Neural cell (in vitro differentiated cells): Measurements from ENCODE around the gene LTBP1. TPM values are rescaled to one million over a fixed set of nuclear protein-coding genes. Genes with fewer than 3 reads are reported as not detected.

Experiments used
- H2AFZ ChIP-seq: fragments of 200-600, 300-800 bp; sonication (generic), shearing (Covaris generic); 2 replicates; pipeline ENCODE4 v1.6.0; 2014; ENCODE audit warnings: low read depth, mild to moderate bottlenecking, antibody characterized with exemption, low read length, moderate library complexity
- H3F3A ChIP-seq: fragments of 200-600 bp; shearing (Covaris generic); 2 replicates; pipeline ENCODE4 v1.6.1; 2016; ENCODE audit warnings: mild to moderate bottlenecking, moderate library complexity, mixed read lengths, antibody characterized with exemption, low read length; ENCODE audit not compliant: insufficient read depth, poor library complexity, severe bottlenecking
- H3K27ac ChIP-seq: fragments of 200-600, 300-800 bp; sonication (generic), shearing (Covaris generic); 2 replicates; pipeline ENCODE4 v1.5.1; 2014; ENCODE audit warnings: mild to moderate bottlenecking, low read length, moderate library complexity
- H3K27me3 ChIP-seq: fragments of 300-800, 200-600 bp; sonication (generic), shearing (Covaris generic); 2 replicates; pipeline ENCODE4 v1.6.0; 2014; ENCODE audit warnings: mild to moderate bottlenecking, low read depth, low read length, moderate library complexity; ENCODE audit not compliant: insufficient read depth
- H3K36me3 ChIP-seq: fragments of 300-800, 200-600 bp; sonication (generic), shearing (Covaris generic); 2 replicates; pipeline ENCODE4 v1.5.1; 2014; ENCODE audit warnings: mild to moderate bottlenecking, antibody characterized with exemption, low read length, moderate library complexity; ENCODE audit not compliant: insufficient read depth
- H3K4me2 ChIP-seq: fragments of 300-800, 200-600 bp; sonication (generic), shearing (Covaris generic); 2 replicates; pipeline ENCODE4 v1.6.0; 2014; ENCODE audit warnings: mild to moderate bottlenecking, low read length
- H3K4me3 ChIP-seq: fragments of 300-800, 200-600 bp; sonication (generic), shearing (Covaris generic); 2 replicates; pipeline ENCODE4 v1.5.1; 2014; ENCODE audit warnings: mild to moderate bottlenecking, low read length, moderate library complexity
- H3K79me2 ChIP-seq: fragments of 200-600 bp; shearing (Covaris generic); replicated peaks from 2 replicates; pipeline ENCODE4 v1.6.0; 2014; ENCODE audit warnings: mild to moderate bottlenecking, low read length, moderate library complexity; ENCODE audit not compliant: insufficient read depth
- H3K9ac ChIP-seq: fragments of 300-800, 200-600 bp; sonication (generic), shearing (Covaris generic); 2 replicates; pipeline ENCODE4 v1.6.1; 2016; ENCODE audit warnings: mild to moderate bottlenecking, low read length, mixed read lengths
- H3K9me2 ChIP-seq: fragments of 200-600 bp; shearing (Covaris generic); 2 replicates; pipeline ENCODE4 v1.6.1; 2016; ENCODE audit warnings: mild to moderate bottlenecking, low read length, mixed read lengths; ENCODE audit not compliant: insufficient read depth
- H3K9me3 ChIP-seq: fragments of 200-600, 300-800 bp; sonication (generic), shearing (Covaris generic); 2 replicates; pipeline ENCODE4 v1.6.1; 2016; ENCODE audit warnings: mild to moderate bottlenecking, mixed run types, low read length, moderate library complexity, mixed read lengths
- H4K20me1 ChIP-seq: fragments of 200-600 bp; shearing (Covaris generic); 2 replicates; pipeline ENCODE4 v1.6.1; 2016; ENCODE audit warnings: mild to moderate bottlenecking, mixed run types; ENCODE audit not compliant: insufficient read depth
- EP300 ChIP-seq: fragments of 450-650 bp; conservative IDR thresholded peaks from 2 replicates; pipeline ENCODE4 v1.6.1; 2014; ENCODE audit warnings: antibody characterized with exemption, mild to moderate bottlenecking, moderate library complexity; ENCODE audit not compliant: poor library complexity, severe bottlenecking
- EZH2 ChIP-seq: fragments of 200-600, 300-800 bp; shearing (Covaris generic), sonication (generic); IDR thresholded peaks from 2 replicates; pipeline ENCODE4 v1.6.1; 2014; ENCODE audit warnings: antibody characterized with exemption, low read length, borderline replicate concordance, mild to moderate bottlenecking; ENCODE audit not compliant: insufficient read depth, poor library complexity, severe bottlenecking
- MXI1 ChIP-seq: fragments of 450-650 bp; conservative IDR thresholded peaks from 2 replicates; pipeline ENCODE4 v1.6.1; 2014; ENCODE audit warnings: antibody characterized with exemption, mild to moderate bottlenecking; ENCODE audit not compliant: poor library complexity, severe bottlenecking
- POLR2AphosphoS5 ChIP-seq: IDR thresholded peaks from 2 replicates; pipeline ENCODE4 v1.6.1; 2012
- RAD21 ChIP-seq: fragments of 450-650 bp; conservative IDR thresholded peaks from 2 replicates; pipeline ENCODE4 v1.6.1; 2014; ENCODE audit warnings: antibody characterized with exemption, mild to moderate bottlenecking, moderate library complexity
- SMC3 ChIP-seq: fragments of 450-650 bp; conservative IDR thresholded peaks from 2 replicates; pipeline ENCODE4 v1.6.1; 2014; ENCODE audit warnings: antibody characterized with exemption, mild to moderate bottlenecking, moderate library complexity; ENCODE audit not compliant: poor library complexity
- TAF1 ChIP-seq: IDR thresholded peaks from 2 replicates; pipeline ENCODE4 v1.6.1; 2012; ENCODE audit warnings: low read depth
- polyA plus RNA-seq: library from polyadenylated mRNA; depleted of rRNA; stranded (reverse); fragments of >200 nt; gene quantifications from 2 replicates; pipeline ENCODE4 v1.2.3, GENCODE V29; 2014
- TF ChIP-seq, protein P1 (sequence below): fragments of 450-650 bp; IDR thresholded peaks from 2 replicates; pipeline ENCODE4 v1.5.1; 2014; ENCODE audit warnings: antibody characterized with exemption, mild to moderate bottlenecking, moderate library complexity; ENCODE audit not compliant: poor library complexity, severe bottlenecking
- TF ChIP-seq, protein P2 (sequence below): IDR thresholded peaks from 2 replicates; pipeline ENCODE4 v1.6.1; 2012; ENCODE audit warnings: borderline replicate concordance

Gene LTBP1
- polyA plus RNA-seq, 1 donor from 2014 or later = 1.8 TPM

DNA sequence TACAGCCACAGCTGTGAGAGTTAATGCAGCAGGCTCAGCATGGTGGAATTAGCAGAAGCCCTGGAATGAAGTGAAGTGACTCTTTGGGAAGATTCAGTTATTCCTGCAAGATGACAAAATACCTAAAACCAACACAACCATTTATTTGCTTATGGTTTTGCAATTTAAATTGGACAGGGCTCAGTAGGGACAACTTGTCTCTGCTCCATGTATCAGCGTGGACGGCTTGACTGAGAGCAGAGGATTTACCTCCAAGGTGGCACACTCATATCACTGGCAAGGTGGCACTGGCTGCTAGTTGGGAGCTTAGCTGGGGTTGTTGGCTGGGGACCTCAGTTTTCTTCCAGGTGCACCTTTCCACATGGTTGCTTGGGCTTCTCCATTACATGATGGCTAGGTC is 58.3 kb downstream of the LTBP1 start:
- H3K4me3 ChIP-seq = no peak overlapping the region
- H2AFZ ChIP-seq = no peak overlapping the region
- H3K79me2 ChIP-seq = no peaks in the 10 kb centered on the region
- no peak overlapping the region for H3K27ac ChIP-seq
- no peaks in the 10 kb centered on the region for H3F3A ChIP-seq
- no peaks in the 10 kb centered on the region for H4K20me1 ChIP-seq
- no peaks in the 10 kb centered on the region for H3K36me3 ChIP-seq
- TF ChIP-seq RAD21 = no peak
- TF ChIP-seq, protein P1, sequence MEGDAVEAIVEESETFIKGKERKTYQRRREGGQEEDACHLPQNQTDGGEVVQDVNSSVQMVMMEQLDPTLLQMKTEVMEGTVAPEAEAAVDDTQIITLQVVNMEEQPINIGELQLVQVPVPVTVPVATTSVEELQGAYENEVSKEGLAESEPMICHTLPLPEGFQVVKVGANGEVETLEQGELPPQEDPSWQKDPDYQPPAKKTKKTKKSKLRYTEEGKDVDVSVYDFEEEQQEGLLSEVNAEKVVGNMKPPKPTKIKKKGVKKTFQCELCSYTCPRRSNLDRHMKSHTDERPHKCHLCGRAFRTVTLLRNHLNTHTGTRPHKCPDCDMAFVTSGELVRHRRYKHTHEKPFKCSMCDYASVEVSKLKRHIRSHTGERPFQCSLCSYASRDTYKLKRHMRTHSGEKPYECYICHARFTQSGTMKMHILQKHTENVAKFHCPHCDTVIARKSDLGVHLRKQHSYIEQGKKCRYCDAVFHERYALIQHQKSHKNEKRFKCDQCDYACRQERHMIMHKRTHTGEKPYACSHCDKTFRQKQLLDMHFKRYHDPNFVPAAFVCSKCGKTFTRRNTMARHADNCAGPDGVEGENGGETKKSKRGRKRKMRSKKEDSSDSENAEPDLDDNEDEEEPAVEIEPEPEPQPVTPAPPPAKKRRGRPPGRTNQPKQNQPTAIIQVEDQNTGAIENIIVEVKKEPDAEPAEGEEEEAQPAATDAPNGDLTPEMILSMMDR = no peak
- TF ChIP-seq TAF1 = no peak
- TF ChIP-seq POLR2AphosphoS5 = no peak
- TF ChIP-seq EZH2 = no peak
- TF ChIP-seq SMC3 = no peak
- TF ChIP-seq MXI1 = no peak
- TF ChIP-seq EP300 = no peak
- TF ChIP-seq, protein P2, sequence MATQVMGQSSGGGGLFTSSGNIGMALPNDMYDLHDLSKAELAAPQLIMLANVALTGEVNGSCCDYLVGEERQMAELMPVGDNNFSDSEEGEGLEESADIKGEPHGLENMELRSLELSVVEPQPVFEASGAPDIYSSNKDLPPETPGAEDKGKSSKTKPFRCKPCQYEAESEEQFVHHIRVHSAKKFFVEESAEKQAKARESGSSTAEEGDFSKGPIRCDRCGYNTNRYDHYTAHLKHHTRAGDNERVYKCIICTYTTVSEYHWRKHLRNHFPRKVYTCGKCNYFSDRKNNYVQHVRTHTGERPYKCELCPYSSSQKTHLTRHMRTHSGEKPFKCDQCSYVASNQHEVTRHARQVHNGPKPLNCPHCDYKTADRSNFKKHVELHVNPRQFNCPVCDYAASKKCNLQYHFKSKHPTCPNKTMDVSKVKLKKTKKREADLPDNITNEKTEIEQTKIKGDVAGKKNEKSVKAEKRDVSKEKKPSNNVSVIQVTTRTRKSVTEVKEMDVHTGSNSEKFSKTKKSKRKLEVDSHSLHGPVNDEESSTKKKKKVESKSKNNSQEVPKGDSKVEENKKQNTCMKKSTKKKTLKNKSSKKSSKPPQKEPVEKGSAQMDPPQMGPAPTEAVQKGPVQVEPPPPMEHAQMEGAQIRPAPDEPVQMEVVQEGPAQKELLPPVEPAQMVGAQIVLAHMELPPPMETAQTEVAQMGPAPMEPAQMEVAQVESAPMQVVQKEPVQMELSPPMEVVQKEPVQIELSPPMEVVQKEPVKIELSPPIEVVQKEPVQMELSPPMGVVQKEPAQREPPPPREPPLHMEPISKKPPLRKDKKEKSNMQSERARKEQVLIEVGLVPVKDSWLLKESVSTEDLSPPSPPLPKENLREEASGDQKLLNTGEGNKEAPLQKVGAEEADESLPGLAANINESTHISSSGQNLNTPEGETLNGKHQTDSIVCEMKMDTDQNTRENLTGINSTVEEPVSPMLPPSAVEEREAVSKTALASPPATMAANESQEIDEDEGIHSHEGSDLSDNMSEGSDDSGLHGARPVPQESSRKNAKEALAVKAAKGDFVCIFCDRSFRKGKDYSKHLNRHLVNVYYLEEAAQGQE = no peak
- no peaks in the 10 kb centered on the region for H3K9me3 ChIP-seq
- no peaks in the 10 kb centered on the region for H3K9me2 ChIP-seq
- H3K4me2 ChIP-seq = no peak overlapping the region
- no peaks in the 10 kb centered on the region for H3K27me3 ChIP-seq
- H3K9ac ChIP-seq = no peak overlapping the region

DNA sequence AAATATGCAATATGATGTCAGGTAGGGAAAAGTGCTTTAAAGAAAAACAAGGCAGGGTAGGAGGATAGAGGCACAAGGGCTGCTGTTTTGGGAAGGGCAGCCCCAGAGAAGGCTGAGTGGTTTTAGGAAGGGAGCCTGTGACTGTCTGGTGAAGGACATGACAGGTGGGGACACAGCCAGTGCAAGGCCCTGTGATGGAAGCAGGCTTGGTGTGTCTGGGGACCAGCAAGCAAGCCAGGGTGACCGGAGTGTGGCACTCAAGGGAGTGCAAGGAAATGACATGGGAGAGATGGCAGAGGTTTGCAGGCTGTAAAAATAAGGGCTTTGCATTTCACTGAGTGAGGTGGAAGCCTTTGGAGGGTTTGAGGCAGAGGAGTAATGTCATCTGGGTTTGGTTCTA is 62.0 kb downstream of the LTBP1 start:
- no peaks in the 10 kb centered on the region for H3K36me3 ChIP-seq
- H3K9me2 ChIP-seq = no peaks in the 10 kb centered on the region
- H3K9ac ChIP-seq = no peak overlapping the region
- H2AFZ ChIP-seq = no peak overlapping the region
- no peaks in the 10 kb centered on the region for H3K9me3 ChIP-seq
- peaks cover 3% of the 10 kb centered on the region for H3K79me2 ChIP-seq
- no peak for TF ChIP-seq MXI1
- TF ChIP-seq POLR2AphosphoS5 = no peak
- TF ChIP-seq EP300 = no peak
- TF ChIP-seq, protein P1 = no peak
- TF ChIP-seq TAF1 = no peak
- TF ChIP-seq, protein P2 = no peak
- TF ChIP-seq RAD21 = no peak
- no peak for TF ChIP-seq EZH2
- TF ChIP-seq SMC3 = no peak
- no peaks in the 10 kb centered on the region for H3K27me3 ChIP-seq
- no peaks in the 10 kb centered on the region for H4K20me1 ChIP-seq
- no peaks in the 10 kb centered on the region for H3F3A ChIP-seq
- no peak overlapping the region for H3K27ac ChIP-seq
- H3K4me2 ChIP-seq = no peak overlapping the region
- no peak overlapping the region for H3K4me3 ChIP-seq
